Adipose tissue (tissue), 3 donors: Measurements from ENCODE around the gene ETV7. TPM values are rescaled to one million over a fixed set of nuclear protein-coding genes. Genes with fewer than 3 reads are reported as not detected.
"Not testable (repeated sequence)": the region's sequence is repeated elsewhere in the genome, so short reads cannot be mapped to it uniquely, and the experiment has no call there.

ENCODE experiments used
- H3K27ac ChIP-seq: one replicate; pipeline ENCODE4 v1.5.1; 2013; ENCODE audit warnings: low read depth, low read length
- WGBS, 3 donors: extraction: QIAGEN DNeasy Blood & Tissue Kit; methylation state at CpG; one replicate each; pipeline ENCODE4 v1.1.7; 2013; 5-methylcytosine and 5-hydroxymethylcytosine counted together
- polyA plus RNA-seq, 3 donors: library from polyadenylated mRNA; stranded (reverse); fragments of 200-250 nt; gene quantifications; one replicate each; pipeline ENCODE4 v1.2.3, GENCODE V29; 2013
- donor health status: healthy with polysubstance abuse.
- donor health status: Bipolar disorder and iron deficiency.
- donor health status: healthy.

ETV7 gene
- polyA plus RNA-seq, 3 donors: 0.55 to 1.0 (median 0.67) TPM

GRCh38 chr6:36350681-36351571 lies 36.5 kb downstream of the ETV7 start:
- 51 to 60% (median 54%) methylated on average over 15 of the region's 15 CpGs for WGBS, 3 donors
- H3K27ac ChIP-seq: no peak overlapping the region

- WGBS, 3 donors: 49 to 77% (median 52%) methylated on average over 4 of the region's 4 CpGs
- no peak overlapping the region for H3K27ac ChIP-seq
These were observed 37.4 kb downstream of the ETV7 start for GRCh38 chr6:36350082-36350481.

DNA sequence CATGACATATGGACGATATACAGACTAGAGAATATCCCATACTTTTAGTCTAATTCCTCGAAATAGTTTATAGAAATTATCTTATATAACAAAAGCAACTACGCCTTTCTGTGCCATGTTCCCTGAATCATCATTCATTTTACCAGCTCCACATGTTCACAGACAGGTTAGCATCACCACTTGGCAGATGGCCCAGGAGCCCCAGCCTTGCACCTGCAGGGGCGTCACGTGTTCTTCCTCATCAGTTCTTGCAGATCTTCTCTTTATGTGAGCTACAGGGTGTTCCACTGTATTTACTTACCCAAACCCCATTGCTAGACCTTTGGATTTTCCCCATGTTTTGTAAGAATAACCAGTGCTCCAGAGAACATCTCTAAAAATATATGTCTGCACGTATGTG lies 38.2 kb downstream of the ETV7 start:
- 71 to 84% (median 80%) methylated on average over 6 of the region's 6 CpGs for WGBS, 3 donors

GRCh38 chr6:36347621-36348020 lies 39.8 kb downstream of the ETV7 start:
- 49 to 91% (median 81%) methylated on average over 4 of the region's 4 CpGs for WGBS, 3 donors
- no peak overlapping the region for H3K27ac ChIP-seq

More for the DNA sequence above, 38.2 kb downstream of the ETV7 start:
- no peak overlapping the region for H3K27ac ChIP-seq

DNA sequence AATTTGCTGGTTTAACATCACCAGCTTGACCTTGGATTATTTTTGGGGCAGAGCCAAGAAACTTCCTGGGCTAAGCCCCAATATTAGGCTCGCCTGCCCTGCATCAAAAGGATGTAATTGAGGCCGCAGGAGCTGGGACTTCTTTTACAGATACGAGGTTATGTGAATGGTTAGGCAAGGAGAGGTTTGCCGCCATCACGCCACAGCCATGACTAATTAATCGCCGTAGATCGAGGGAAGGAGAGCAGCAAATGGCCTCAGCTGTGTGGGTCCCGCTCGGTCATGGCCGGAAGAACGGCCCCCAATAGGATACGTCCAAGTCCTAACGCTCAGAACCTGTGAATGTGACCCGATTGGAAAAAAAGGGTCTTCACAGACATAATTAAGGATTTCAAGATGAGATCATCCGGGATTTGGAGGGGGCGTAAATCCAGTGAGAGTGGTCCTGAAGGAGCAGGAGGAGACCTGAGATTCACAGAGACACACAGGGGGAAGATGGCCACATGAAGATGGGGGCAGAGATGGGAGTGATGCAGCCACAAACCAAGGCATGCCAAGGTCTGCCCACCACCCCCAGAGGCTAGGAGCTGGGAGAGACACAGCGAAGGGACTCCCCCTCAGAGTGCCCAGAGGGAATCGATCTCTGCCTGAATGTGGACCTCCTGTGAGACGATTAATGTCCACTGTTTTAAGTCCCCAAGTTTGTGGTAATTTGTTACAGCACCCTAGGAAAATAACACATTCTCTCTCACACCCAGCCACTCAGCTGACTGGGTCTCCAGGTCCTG lies 40.8 kb downstream of the ETV7 start:
- WGBS, 3 donors: 91 to 95% (median 91%) methylated on average over 20 of the region's 20 CpGs
- H3K27ac ChIP-seq: no peak overlapping the region

- WGBS, 3 donors: 86 to 91% (median 89%) methylated on average over 13 of the region's 13 CpGs
- H3K27ac ChIP-seq: no peak overlapping the region
These were observed 41.6 kb downstream of the ETV7 start for GRCh38 chr6:36345681-36346466.

DNA sequence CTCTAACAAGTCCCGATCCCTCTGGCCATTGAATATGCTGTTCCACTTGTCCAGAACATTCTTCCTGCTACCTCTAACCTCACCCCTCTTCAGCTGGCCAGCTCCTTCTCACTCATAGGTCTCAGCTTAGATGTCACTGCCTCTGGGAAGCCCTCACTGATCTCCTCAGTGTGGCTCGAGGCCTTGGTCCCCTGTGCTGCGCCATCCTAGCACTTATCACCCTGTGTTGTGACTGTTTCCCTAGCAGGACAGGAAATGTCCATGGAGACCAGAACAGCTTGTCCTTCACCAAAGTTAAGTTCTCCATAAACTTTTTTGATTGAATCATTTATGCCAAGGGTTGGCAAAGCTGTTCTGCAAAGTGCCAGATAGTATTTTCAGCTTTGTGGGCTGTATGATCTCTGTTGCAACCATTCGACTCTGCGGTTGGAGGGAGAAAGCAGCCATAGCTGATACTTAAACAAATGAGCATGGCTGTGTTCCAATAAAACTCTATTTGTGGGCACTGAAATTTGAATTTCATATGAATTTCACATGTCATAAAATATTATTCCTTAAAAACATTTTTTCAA lies 44.3 kb downstream of the ETV7 start:
- H3K27ac ChIP-seq: no peak overlapping the region
- WGBS, 3 donors: 75 to 81% (median 76%) methylated on average over 5 of the region's 5 CpGs

DNA sequence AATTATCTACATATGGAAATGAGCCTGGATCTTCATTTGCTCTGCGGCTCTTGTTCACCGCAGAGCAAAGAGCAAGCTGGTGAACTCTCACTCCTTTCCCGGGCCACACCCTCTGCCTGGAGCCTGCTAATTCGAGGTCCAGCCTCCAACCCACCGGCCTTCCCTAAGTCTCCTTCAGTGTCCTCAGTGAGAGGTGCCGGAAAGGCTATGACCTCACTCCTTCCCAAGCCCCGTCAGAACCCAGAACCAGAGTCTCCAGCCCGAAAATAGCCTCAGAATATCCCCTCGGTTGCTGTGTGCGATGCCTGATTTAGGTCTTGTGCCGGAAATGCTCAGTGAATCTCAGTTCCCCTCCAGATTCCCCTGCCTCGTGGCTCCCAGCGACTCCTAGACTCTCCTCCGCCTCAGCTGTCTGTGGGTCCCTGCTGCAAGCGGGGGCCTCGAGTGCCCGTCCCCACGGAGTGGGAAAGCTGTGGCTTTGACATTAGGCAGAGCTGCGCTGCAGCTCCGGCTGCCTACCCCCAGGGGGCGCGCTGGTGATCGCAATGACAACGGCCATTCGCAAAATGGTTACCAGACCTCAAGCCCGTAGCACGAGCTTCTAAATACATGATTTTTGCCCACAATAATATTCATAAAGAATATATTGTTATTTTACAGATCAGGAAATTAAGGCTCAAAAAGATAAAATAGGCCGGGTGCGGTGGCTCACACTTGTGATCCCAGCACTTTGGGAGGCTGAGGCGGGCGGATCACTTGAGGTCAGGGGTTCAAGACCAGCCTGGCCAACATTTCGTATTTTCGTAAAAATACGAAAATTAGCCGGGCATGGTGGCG lies 46.6 kb downstream of the ETV7 start:
- no peak overlapping the region for H3K27ac ChIP-seq
- 19 to 24% (median 21%) methylated on average over 36 of the region's 36 CpGs for WGBS, 3 donors

DNA sequence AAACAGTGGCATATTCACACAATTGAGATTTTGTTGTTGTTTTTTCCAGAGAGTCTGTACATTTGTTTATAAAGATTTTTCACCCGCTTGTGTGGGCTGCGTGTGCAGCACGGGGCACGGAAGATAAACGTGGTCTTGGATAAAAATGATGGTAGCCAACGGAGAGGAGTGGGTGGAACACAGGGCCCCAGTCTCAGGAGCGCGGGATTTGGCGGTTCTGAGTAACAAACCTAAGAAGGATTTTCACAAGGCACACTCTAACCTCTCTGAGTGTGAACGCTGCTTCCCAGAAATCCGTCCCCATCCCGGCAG lies 47.2 kb downstream of the ETV7 start:
- no peak overlapping the region for H3K27ac ChIP-seq
- 48 to 64% (median 59%) methylated on average over 12 of the region's 12 CpGs for WGBS, 3 donors

- H3K27ac ChIP-seq: no peak overlapping the region
- WGBS, 3 donors: 79 to 86% (median 86%) methylated on average over 12 of the region's 12 CpGs
These were observed 48.3 kb downstream of the ETV7 start for GRCh38 chr6:36339146-36339545.

GRCh38 chr6:36338223-36338622 lies 49.2 kb downstream of the ETV7 start:
- WGBS, 3 donors: 65 to 100% (median 92%) methylated on average over 1 of the region's 1 CpG
- H3K27ac ChIP-seq: not testable (repeated sequence)

DNA sequence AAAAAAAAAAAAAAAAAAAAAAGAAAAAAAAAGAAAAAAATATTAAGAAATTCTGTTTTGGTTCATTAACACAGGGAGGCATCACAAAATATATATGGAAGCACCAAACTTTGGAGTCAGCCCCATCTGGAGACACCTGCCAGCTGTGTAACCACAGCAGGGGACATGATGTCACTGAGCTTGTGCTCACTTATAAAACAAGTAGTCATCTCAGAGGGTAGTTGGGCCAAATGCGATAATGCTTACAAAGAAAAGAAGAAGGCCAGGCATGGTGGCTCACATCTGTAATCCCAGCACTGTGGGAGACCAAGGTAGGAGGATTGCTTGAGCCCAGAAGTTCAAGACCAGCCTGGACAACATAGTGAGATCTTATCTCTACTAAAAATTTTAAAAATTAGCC lies 49.7 kb downstream of the ETV7 start:
- 89 to 100% (median 97%) methylated on average over 1 of the region's 1 CpG for WGBS, 3 donors

GRCh38 chr6:36336779-36337241 lies 50.7 kb downstream of the ETV7 start, which contains the start of gene BNIP5:
Gene BNIP5 (minus strand): TSS chr6:36336888. CDS start chr6:36330690, 6,198 bp downstream.
- no peak within 1 kb of the TSS for H3K27ac ChIP-seq
- 66 to 70% (median 68%) methylated on average over 3 of the region's 3 CpGs for whole genome bisulfite sequencing, 3 donors

More for the DNA sequence above, 49.7 kb downstream of the ETV7 start:
- H3K27ac ChIP-seq: no peak overlapping the region

DNA sequence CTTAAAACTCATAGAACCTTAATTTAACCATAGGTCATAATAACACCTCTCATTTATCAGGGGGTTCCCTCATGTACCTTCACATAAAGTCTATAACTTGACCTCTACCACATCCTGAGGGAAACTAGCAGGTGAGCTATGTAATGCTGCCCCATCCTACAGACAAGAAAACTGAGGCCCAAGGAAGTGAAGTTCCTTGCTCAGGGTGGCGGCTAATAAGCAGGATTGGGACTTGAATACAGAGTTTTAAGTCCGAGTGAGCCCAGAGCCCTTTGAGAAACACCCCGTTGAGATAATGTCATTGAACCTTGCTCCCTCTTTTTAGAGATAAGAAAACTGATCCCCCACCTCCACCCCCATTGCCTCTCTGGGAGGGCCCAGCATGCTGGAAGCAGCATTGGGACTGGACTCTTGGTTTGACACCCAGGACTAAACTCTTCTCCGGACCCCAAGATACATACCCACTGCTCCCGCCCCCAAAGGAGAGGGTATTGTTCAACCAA lies 51.2 kb downstream of the ETV7 start:
- no peak overlapping the region for H3K27ac ChIP-seq
- 81 to 92% (median 90%) methylated on average over 5 of the region's 5 CpGs for WGBS, 3 donors

GRCh38 chr6:36335465-36336207 lies 51.8 kb downstream of the ETV7 start:
- WGBS, 3 donors: 76 to 92% (median 80%) methylated on average over 14 of the region's 14 CpGs

GRCh38 chr6:36334832-36335459 lies 52.5 kb downstream of the ETV7 start:
- no peak overlapping the region for H3K27ac ChIP-seq
- 41 to 75% (median 72%) methylated on average over 14 of the region's 14 CpGs for WGBS, 3 donors

More at GRCh38 chr6:36335465-36336207, 51.8 kb downstream of the ETV7 start:
- no peak overlapping the region for H3K27ac ChIP-seq
